ENCODE results near the gene ZNF426.

Gene ZNF426

GRCh38 chr19:9498183-9498902, 40.1 kb downstream of the ZNF426 start, which contains the start of gene ZNF560:
ZNF560 (minus strand) TSS chr19:9498616; CDS start chr19:9475313, 23,303 bp downstream.
- DNase-seq (ENCODE audit: extremely low read depth in 1 of 2, low read depth in 1 of 2), result no peak

DNA sequence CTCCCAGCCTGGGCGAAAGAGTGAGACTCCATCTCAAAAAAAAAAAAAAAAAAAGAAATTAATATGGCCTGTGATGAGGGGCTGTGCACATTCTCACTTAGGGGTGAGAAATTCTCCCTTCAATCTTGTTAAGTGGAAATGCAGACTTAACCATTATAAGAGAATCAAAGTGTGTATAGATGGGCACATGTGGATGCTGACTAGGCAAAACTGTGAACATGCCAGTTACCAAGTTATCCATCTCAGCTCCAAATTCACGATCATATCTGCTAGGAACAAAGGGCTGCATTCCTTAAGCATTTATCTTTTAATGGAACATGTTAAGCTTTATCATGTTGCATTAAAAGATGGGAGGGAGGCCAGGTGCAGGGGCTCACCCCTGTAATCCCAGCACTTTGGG, 44.3 kb downstream of the ZNF426 start:
- DNase-seq (ENCODE audit: extremely low read depth in 1 of 2, low read depth in 1 of 2), result no peak

DNA sequence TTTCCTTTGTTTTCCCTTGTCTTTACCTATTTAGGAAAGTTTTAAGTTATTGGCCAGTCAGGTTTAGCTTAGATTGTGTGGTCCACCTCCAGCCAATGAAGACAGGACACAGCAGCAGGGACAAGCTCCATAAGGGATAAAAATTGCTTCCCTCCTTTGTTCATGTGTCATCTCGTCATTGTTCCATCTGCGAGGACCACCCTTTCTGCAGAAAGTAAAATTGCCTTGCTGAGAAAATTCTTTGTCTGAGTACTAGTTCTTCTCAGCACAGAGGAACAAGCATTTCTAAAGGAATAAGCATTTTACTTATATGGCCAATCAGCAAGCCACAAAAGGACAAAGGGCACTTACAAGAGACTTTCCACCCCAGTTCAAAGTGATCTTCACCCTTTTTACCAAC, 51.4 kb downstream of the ZNF426 start:
- no peak for DNase-seq (ENCODE audit: extremely low read depth in 1 of 2, low read depth in 1 of 2)

DNA sequence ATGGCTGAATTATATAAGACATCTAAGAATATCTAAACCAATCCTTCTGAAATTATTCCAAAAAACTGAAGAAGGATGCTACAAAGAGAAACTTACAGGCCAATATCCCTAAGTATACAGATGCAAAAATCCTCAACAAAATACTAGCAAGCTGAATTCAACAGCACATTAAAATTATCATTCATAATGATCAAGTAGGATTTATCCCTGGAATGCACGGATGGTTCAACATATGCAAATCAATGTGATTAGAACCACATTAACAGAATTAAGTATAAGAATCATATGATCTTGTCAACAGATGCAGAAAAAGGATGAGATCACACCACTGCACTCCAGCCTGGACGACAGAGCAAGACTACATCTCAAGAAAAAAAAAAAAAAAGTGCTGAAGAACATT, 53.3 kb downstream of the ZNF426 start:
- DNase-seq (ENCODE audit: extremely low read depth in 1 of 2, low read depth in 1 of 2), result no peak

DNA sequence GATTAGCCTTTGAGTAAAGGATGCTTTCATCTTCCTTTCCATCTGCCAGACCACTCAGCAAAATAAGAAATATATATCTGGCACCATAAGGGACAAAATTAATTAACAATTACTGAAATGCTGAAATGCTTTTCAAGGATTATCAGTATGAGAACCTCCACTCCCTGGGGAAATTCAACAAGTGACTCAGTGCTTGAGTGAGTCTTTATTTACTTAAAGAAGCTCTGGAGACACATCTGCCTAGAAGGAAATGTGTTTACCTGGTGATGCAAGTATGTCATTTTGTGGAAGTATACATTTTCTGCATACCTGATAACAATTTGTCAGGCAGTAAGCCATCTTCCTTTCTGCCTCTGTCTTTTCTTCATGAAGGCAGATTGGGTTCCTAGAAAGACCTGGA, 63.5 kb downstream of the ZNF426 start:
- DNase-seq (ENCODE audit: extremely low read depth in 1 of 2, low read depth in 1 of 2), result no peak
